HepG2 (cell line): ENCODE measurements around the gene DSCAM. TPM values are rescaled to one million over a fixed set of nuclear protein-coding genes. Genes with fewer than 3 reads are reported as not detected.

Source experiments
- ATAC-seq: fragments of 200-7000 bp; cut with Tn5 transposase; 3 replicates; pipeline ENCODE4 v1.9.1; 2020; ENCODE audit warnings: mild to moderate bottlenecking, moderate library complexity
- BruUV-seq: library from RNA; stranded (reverse); fragments of 400-500 nt; replicated peaks from 2 replicates; lab custom pipeline; 2021; lab: Mats Ljungman, UMichigan
- CTCF ChIA-PET: fragments of 300-600 bp; formaldehyde crosslinking; extraction: SDS; loops from one replicate; lab custom pipeline; 2021; ENCODE audit warnings: low total read pairs, inconsistent platforms, low intra/inter-chr PET ratio; lab: Yijun Ruan, JAX
- POLR2A ChIA-PET: fragments of 350-600 bp; sonication (Branson Sonifier 250); formaldehyde crosslinking; loops from one replicate; lab custom pipeline; 2020; ENCODE audit warnings: antibody characterized with exemption, inconsistent platforms; lab: Yijun Ruan, JAX
- DNase-seq: peaks from one replicate; pipeline ENCODE4 v3.0.0-alpha.2; 2015; ENCODE audit warnings: low spot score
- FAIRE-seq: peaks from 3 replicates; lab custom pipeline; 2011; peaks lifted over from hg19 to GRCh38; lab: Jason Lieb, UNC
- H2AFZ ChIP-seq: one replicate; pipeline ENCODE4 v1.6.1; 2011; ENCODE audit warnings: low read length, inconsistent platforms
- H3K27ac ChIP-seq: fragments of 300-600 bp; 3 replicates; pipeline ENCODE4 v1.8.0; 2011; ENCODE audit warnings: mixed run types, mild to moderate bottlenecking, mixed read lengths, low read length, inconsistent platforms; ENCODE audit not compliant: insufficient read depth; ENCODE audit errors: extremely low read length
- H3K27me3 ChIP-seq, 2 experiments: fragments of 200-600 bp in 1 of 2; 2 replicates in 1 of 2; 3 replicates in 1 of 2; pipeline versions ENCODE4 v1.6.0 to v1.8.0; 2011; ENCODE audit warnings: low read length in 2 of 2, mild to moderate bottlenecking in 2 of 2, moderate library complexity in 2 of 2, inconsistent platforms in 1 of 2; ENCODE audit not compliant: insufficient read depth in 2 of 2, control insufficient read depth in 1 of 2
- H3K36me3 ChIP-seq, 2 experiments: fragments of 200-600 bp in 1 of 2; replicated peaks in 1 of 2; 2 replicates in 1 of 2; 3 replicates in 1 of 2; pipeline versions ENCODE4 v1.5.1 to v1.8.0; 2011; ENCODE audit warnings: low read length in 2 of 2, inconsistent platforms in 1 of 2; ENCODE audit not compliant: insufficient read depth in 2 of 2, control insufficient read depth in 1 of 2
- H3K4me1 ChIP-seq: 2 replicates; pipeline ENCODE4 v1.5.1; 2012; ENCODE audit warnings: low read length, inconsistent platforms; ENCODE audit not compliant: insufficient read depth
- H3K4me2 ChIP-seq: 2 replicates; pipeline ENCODE4 v1.6.0; 2011; ENCODE audit warnings: low read depth, low read length, inconsistent platforms
- H3K4me3 ChIP-seq, 3 experiments: fragments of 200-600 bp in 1 of 3; sonication (generic), shearing (Covaris generic) in 1 of 3; replicated peaks in 1 of 3; 2 replicates each; pipeline ENCODE4 v1.5.1; 2011 to 2016; ENCODE audit warnings: low read length in 3 of 3, inconsistent platforms in 2 of 3, low read depth in 2 of 3, mild to moderate bottlenecking in 2 of 3, control low read depth in 1 of 3, mixed read lengths in 1 of 3; ENCODE audit not compliant: insufficient read depth in 1 of 3
- H3K79me2 ChIP-seq: one replicate; pipeline ENCODE4 v1.6.1; 2011; ENCODE audit warnings: low read length, inconsistent platforms; ENCODE audit not compliant: insufficient read depth
- H3K9ac ChIP-seq: 2 replicates; pipeline ENCODE4 v1.6.0; 2011; ENCODE audit warnings: mild to moderate bottlenecking, low read depth, low read length, inconsistent platforms; ENCODE audit not compliant: insufficient read depth
- H3K9me3 ChIP-seq: 2 replicates; pipeline ENCODE4 v1.5.1; 2012; ENCODE audit warnings: mild to moderate bottlenecking, low read length
- H4K20me1 ChIP-seq: 2 replicates; pipeline ENCODE4 v1.6.0; 2011; ENCODE audit warnings: inconsistent platforms, mild to moderate bottlenecking, low read length, moderate library complexity; ENCODE audit not compliant: insufficient read depth
- HOMEZ ChIP-seq: IDR thresholded peaks from 2 replicates; pipeline ENCODE4 v1.6.1; 2016; ENCODE audit warnings: low read depth
- REL ChIP-seq: sonication (generic); formaldehyde crosslinking; conservative IDR thresholded peaks from 2 replicates; pipeline ENCODE4 v1.8.0; 2022; ENCODE audit warnings: mild to moderate bottlenecking, missing genetic modification reagents, moderate library complexity
- ZBTB25 ChIP-seq: IDR thresholded peaks from 2 replicates; pipeline ENCODE4 v1.6.1; 2018; ENCODE audit warnings: missing genetic modification reagents
- ZNF530 ChIP-seq: sonication (generic); formaldehyde crosslinking; IDR thresholded peaks from 2 replicates; pipeline ENCODE4 v1.5.0; 2020; ENCODE audit warnings: low read depth, mild to moderate bottlenecking, missing genetic modification reagents
- ZNF567 ChIP-seq: sonication (generic); formaldehyde crosslinking; IDR thresholded peaks from 2 replicates; pipeline ENCODE4 v1.8.1; 2023; ENCODE audit warnings: mild to moderate bottlenecking, missing genetic modification reagents, borderline replicate concordance
- WGBS: methylation state at CpG from one replicate; pipeline ENCODE4 v1.1.6; 2017; ENCODE audit warnings: low lambda C conversion rate; 5-methylcytosine and 5-hydroxymethylcytosine counted together
- in situ Hi-C: cut with HindIII; loops from 2 replicates; pipeline ENCODE4 v1.10.0; 2017; ENCODE audit warnings: low pct_unique_long_range_greater_than_20kb; ENCODE audit not compliant: extremely low pct_ligation_motif_present
- intact Hi-C: fragments of 100-400 bp; cut with micrococcal nuclease; formaldehyde crosslinking; loops from one replicate; pipeline ENCODE4 v1.10.0; 2022; ENCODE audit not compliant: unreplicated experiment
- polyA plus RNA-seq, 8 experiments: library from polyadenylated mRNA; depleted of rRNA in 3 of 8; stranded (reverse) in 7 of 8; unstranded in 1 of 8; fragments of >200 nt; fragmentation: Illumina TruSeq in 4 of 8; extraction: Trizol in 4 of 8; gene quantifications; 2 replicates each; pipeline versions ENCODE4 v1.2.1 to v1.2.3, GENCODE V29; 2011 to 2016; ENCODE audit warnings: low read depth in 4 of 8, missing spikeins in 1 of 8, mixed read lengths in 1 of 8; ENCODE audit not compliant: insufficient read depth in 1 of 8
- total RNA-seq, 5 experiments: library from RNA; depleted of rRNA; stranded (reverse); fragments of >200 nt; fragmentation: Illumina TruSeq; extraction: Trizol; gene quantifications; 2 replicates each; pipeline ENCODE4 v1.2.3, GENCODE V29; 2016; ENCODE audit warnings: low read depth in 1 of 5
- TF ChIP-seq, protein P1 (sequence below): sonication (generic); formaldehyde crosslinking; IDR thresholded peaks from 2 replicates; pipeline ENCODE4 v1.8.1; 2023; ENCODE audit warnings: mild to moderate bottlenecking, missing genetic modification reagents
- TF ChIP-seq, protein P2 (sequence below): sonication (generic); formaldehyde crosslinking; conservative IDR thresholded peaks from 2 replicates; pipeline ENCODE4 v1.4.0; 2020; ENCODE audit warnings: missing genetic modification reagents

DSCAM gene
- total and polyA plus RNA-seq, 2 of the 13 experiments (the other 11 are each of a cell fraction or from before 2014, with no cell fraction given), result not detected

- no peaks in the 10 kb centered on the region for H3K4me1 ChIP-seq
- H4K20me1 ChIP-seq, result no peaks in the 10 kb centered on the region
- no peaks in the 10 kb centered on the region for H3K27me3 ChIP-seq
- no peak overlapping the region for H3K4me3 ChIP-seq
- 43% methylated on average over 6 of the region's 6 CpGs for WGBS
- FAIRE-seq (no peak), DNase-seq (no peak), ATAC-seq (no peak)
- no peak overlapping the region for H3K27ac ChIP-seq
- no peak overlapping the region for H3K9ac ChIP-seq
- in situ Hi-C loops (no loop called here), intact Hi-C loops (no loop called here)
- H3K9me3 ChIP-seq, result peaks cover 39% of the 10 kb centered on the region
- no peaks in the 10 kb centered on the region for H3K36me3 ChIP-seq
- H3K4me2 ChIP-seq, result no peak overlapping the region
- no peak for TF ChIP-seq REL (CRISPR knock-in tag)
- no peak for TF ChIP-seq ZNF530
- TF ChIP-seq, protein P1, sequence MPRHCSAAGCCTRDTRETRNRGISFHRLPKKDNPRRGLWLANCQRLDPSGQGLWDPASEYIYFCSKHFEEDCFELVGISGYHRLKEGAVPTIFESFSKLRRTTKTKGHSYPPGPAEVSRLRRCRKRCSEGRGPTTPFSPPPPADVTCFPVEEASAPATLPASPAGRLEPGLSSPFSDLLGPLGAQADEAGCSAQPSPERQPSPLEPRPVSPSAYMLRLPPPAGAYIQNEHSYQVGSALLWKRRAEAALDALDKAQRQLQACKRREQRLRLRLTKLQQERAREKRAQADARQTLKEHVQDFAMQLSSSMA, result no peak
- TF ChIP-seq HOMEZ (CRISPR knock-in tag), result no peak
- TF ChIP-seq ZBTB25 (CRISPR knock-in tag), result no peak
- TF ChIP-seq, protein P2, sequence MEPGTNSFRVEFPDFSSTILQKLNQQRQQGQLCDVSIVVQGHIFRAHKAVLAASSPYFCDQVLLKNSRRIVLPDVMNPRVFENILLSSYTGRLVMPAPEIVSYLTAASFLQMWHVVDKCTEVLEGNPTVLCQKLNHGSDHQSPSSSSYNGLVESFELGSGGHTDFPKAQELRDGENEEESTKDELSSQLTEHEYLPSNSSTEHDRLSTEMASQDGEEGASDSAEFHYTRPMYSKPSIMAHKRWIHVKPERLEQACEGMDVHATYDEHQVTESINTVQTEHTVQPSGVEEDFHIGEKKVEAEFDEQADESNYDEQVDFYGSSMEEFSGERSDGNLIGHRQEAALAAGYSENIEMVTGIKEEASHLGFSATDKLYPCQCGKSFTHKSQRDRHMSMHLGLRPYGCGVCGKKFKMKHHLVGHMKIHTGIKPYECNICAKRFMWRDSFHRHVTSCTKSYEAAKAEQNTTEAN (CRISPR knock-in tag), result no peak
- TF ChIP-seq ZNF567 (CRISPR knock-in tag), result no peak
- CTCF ChIA-PET, result no interaction called here
- no TSS peak for BruUV-seq
- POLR2A ChIA-PET, result no interaction called here
- no peaks in the 10 kb centered on the region for H3K79me2 ChIP-seq
- H2AFZ ChIP-seq, result no peak overlapping the region
These were observed 14.6 kb downstream of the DSCAM start for GRCh38 chr21:40832316-40832715.
